Neuronal stem cell (in vitro differentiated cells): ENCODE data around the gene EIF3K.

Source experiments
- DNase-seq: peaks from one replicate; pipeline ENCODE4 v3.0.0-alpha.2; 2013; ENCODE audit warnings: low spot score
- H2AFZ ChIP-seq: one replicate; pipeline ENCODE4 v1.6.1; 2013; ENCODE audit warnings: mild to moderate bottlenecking, low read length, inconsistent platforms
- H2AK5ac ChIP-seq: 2 replicates; pipeline ENCODE4 v1.6.1; 2013; ENCODE audit warnings: low read depth, mild to moderate bottlenecking, inconsistent platforms, low read length, moderate library complexity, mixed read lengths
- H2BK120ac ChIP-seq: 2 replicates; pipeline ENCODE4 v1.6.1; 2013; ENCODE audit warnings: low read depth, mild to moderate bottlenecking, inconsistent platforms, low read length, moderate library complexity, mixed read lengths
- H2BK12ac ChIP-seq: one replicate; pipeline ENCODE4 v1.6.1; 2013; ENCODE audit warnings: low read length, inconsistent platforms
- H2BK15ac ChIP-seq: 2 replicates; pipeline ENCODE4 v1.6.1; 2013; ENCODE audit warnings: mild to moderate bottlenecking, low read length, inconsistent platforms, mixed read lengths
- H2BK5ac ChIP-seq: one replicate; pipeline ENCODE4 v1.6.1; 2013; ENCODE audit warnings: inconsistent platforms, mild to moderate bottlenecking, low read length, moderate library complexity
- H3K14ac ChIP-seq: one replicate; pipeline ENCODE4 v1.6.1; 2013; ENCODE audit warnings: low read length, inconsistent platforms
- H3K18ac ChIP-seq: 2 replicates; pipeline ENCODE4 v1.6.1; 2013; ENCODE audit warnings: low read length, inconsistent platforms
- H3K23ac ChIP-seq: 2 replicates; pipeline ENCODE4 v1.6.1; 2013; ENCODE audit warnings: low read depth, mild to moderate bottlenecking, mixed read lengths, low read length, inconsistent platforms; ENCODE audit not compliant: poor library complexity
- H3K27ac ChIP-seq: replicated peaks from 3 replicates; pipeline ENCODE4 v1.5.1; 2013; ENCODE audit warnings: low read length, inconsistent platforms
- H3K27me3 ChIP-seq, 3 experiments: 2 replicates each; pipeline ENCODE4 v1.6.1; 2013; ENCODE audit warnings: low read length in 3 of 3, mild to moderate bottlenecking in 2 of 3, inconsistent platforms in 1 of 3, low read depth in 1 of 3, mixed read lengths in 1 of 3, moderate library complexity in 1 of 3; ENCODE audit not compliant: control insufficient read depth in 3 of 3, insufficient read depth in 3 of 3
- H3K36me3 ChIP-seq, 2 donors: replicated peaks in 1 of 2; 2 replicates each; pipeline ENCODE4 v1.6.1; 2013; ENCODE audit warnings: low read length in 2 of 2; ENCODE audit not compliant: control insufficient read depth in 2 of 2, insufficient read depth in 2 of 2
- H3K4ac ChIP-seq: 2 replicates; pipeline ENCODE4 v1.6.1; 2013; ENCODE audit warnings: inconsistent platforms, mild to moderate bottlenecking, low read length, moderate library complexity
- H3K4me1 ChIP-seq, 2 donors: 1 replicate in 1 of 2; 2 replicates in 1 of 2; pipeline ENCODE4 v1.6.1; 2013; ENCODE audit warnings: low read length in 2 of 2, low read depth in 1 of 2; ENCODE audit not compliant: control insufficient read depth in 2 of 2, insufficient read depth in 1 of 2
- H3K4me2 ChIP-seq: one replicate; pipeline ENCODE4 v1.6.1; 2013; ENCODE audit warnings: mild to moderate bottlenecking, low read length, inconsistent platforms; ENCODE audit not compliant: insufficient read depth, poor library complexity, severe bottlenecking
- H3K4me3 ChIP-seq, 2 donors: 2 replicates each; pipeline ENCODE4 v1.5.1; 2013; ENCODE audit warnings: low read length in 2 of 2, mild to moderate bottlenecking in 2 of 2, inconsistent platforms in 1 of 2, moderate library complexity in 1 of 2
- H3K79me1 ChIP-seq: one replicate; pipeline ENCODE4 v1.6.1; 2013; ENCODE audit warnings: low read depth, mild to moderate bottlenecking, inconsistent platforms, low read length, moderate library complexity
- H3K9ac ChIP-seq: one replicate; pipeline ENCODE4 v1.6.1; 2013; ENCODE audit warnings: mild to moderate bottlenecking, low read depth, low read length, inconsistent platforms; ENCODE audit not compliant: poor library complexity
- H3K9me3 ChIP-seq, 2 donors: replicated peaks in 1 of 2; 2 replicates each; pipeline versions ENCODE3 to v1.6.1; 2013; ENCODE audit warnings: low read length in 2 of 2, mild to moderate bottlenecking in 2 of 2, inconsistent platforms in 1 of 2, low read depth in 1 of 2, mixed read lengths in 1 of 2, moderate library complexity in 1 of 2; ENCODE audit not compliant: control insufficient read depth in 2 of 2, insufficient read depth in 1 of 2
- H4K8ac ChIP-seq: one replicate; pipeline ENCODE4 v1.6.1; 2013; ENCODE audit warnings: low read depth, mild to moderate bottlenecking, inconsistent platforms, low read length, moderate library complexity
- H4K91ac ChIP-seq: one replicate; pipeline ENCODE4 v1.6.1; 2013; ENCODE audit warnings: low read length, low read depth, mild to moderate bottlenecking, inconsistent platforms; ENCODE audit not compliant: poor library complexity
- WGBS, 2 donors: extraction: QIAGEN DNeasy Blood & Tissue Kit; methylation state at CpG; one replicate each; pipeline ENCODE4 v1.1.7; 2013; ENCODE audit warnings: missing lambda C conversion rate in 2 of 2, mixed read lengths in 1 of 2; ENCODE audit not compliant: insufficient read length in 2 of 2, insufficient replicate concordance in 1 of 2; ENCODE audit errors: extremely low coverage in 2 of 2; 5-methylcytosine and 5-hydroxymethylcytosine counted together

Gene EIF3K

DNA sequence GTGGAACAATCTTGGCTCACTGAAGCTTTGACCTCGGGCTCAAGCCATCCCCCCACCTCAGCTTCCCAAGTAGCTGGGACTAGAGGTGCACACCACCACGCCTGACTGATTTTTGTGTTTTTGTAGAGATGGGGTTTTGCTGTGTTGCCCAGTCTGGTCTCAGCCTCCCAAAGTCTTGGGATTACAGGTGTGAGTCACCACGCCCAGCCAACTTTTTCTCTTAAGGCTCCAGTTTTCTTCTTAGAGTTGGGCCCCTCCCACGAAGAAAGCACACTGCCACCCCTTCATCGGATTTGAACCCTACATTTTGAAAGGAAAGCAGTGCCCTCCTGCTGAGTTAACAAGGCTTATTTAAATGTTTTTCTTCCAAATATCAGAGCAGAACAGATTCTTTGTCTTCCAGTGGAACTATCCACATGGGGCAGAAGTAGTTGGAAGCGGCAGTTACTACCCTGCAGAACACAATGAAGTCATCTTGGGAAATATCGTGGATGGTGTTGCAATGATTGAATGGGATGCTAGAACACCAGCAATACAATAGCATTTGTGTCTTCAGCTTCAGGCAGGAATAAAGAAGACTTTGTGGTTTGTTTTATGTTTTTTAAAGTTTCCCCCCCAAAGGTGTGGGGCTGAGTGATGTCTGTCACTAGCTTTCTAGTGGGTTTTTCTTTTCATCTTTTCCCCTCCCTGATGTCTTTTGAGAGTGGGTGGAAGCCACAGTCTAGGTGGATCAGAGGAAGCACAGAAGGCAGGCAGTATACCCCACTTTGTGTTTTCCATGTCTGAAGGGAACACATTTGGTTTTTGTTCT lies 37.4 kb downstream of the EIF3K start:
- Histone ChIP-seq H3K14ac (no peak overlapping the region), H3K4me3 (no peak overlapping the region), H4K8ac (no peak overlapping the region), H3K18ac (no peak overlapping the region), H3K27me3 (no peaks in the 10 kb centered on the region), H3K79me1 (peaks cover 4% of the 10 kb centered on the region), H2BK120ac (no peak overlapping the region), H3K9me3 (no peaks in the 10 kb centered on the region), H3K4ac (no peak overlapping the region), H4K91ac (no peak overlapping the region), H2BK12ac (no peak overlapping the region), H3K36me3 (peaks cover 5 to 62% of the 10 kb centered on the region in 2 donors), H3K27ac (no peak overlapping the region), H2AFZ (no peak overlapping the region), H3K9ac (no peak overlapping the region), H2BK5ac (no peak overlapping the region), H3K23ac (no peak overlapping the region), H3K4me1 (peaks cover 10 to 37% of the 10 kb centered on the region in 2 donors), H2BK15ac (no peak overlapping the region), H2AK5ac (no peak overlapping the region), H3K4me2 (no peak overlapping the region)
- DNase-seq, result no peak
- no CpG with 5 or more reads among the region's 7 CpGs for WGBS, 2 donors

- Histone ChIP-seq H3K79me1 (peaks cover 4% of the 10 kb centered on the region), H2AK5ac (no peak overlapping the region), H3K14ac (no peak overlapping the region), H3K18ac (no peak overlapping the region), H2BK15ac (no peak overlapping the region), H3K4me3 (no peak overlapping the region), H2BK5ac (no peak overlapping the region), H3K9ac (no peak overlapping the region), H3K27ac (peak overlapping the region; percentile 31), H3K4me2 (no peak overlapping the region), H2AFZ (no peak overlapping the region), H4K8ac (no peak overlapping the region), H2BK120ac (no peak overlapping the region), H3K36me3 (peaks cover 5 to 68% of the 10 kb centered on the region in 2 donors), H3K9me3 (no peaks in the 10 kb centered on the region), H3K27me3 (no peaks in the 10 kb centered on the region), H3K4me1 (peaks cover 12 to 39% of the 10 kb centered on the region in 2 donors), H3K23ac (no peak overlapping the region), H2BK12ac (no peak overlapping the region), H4K91ac (no peak overlapping the region), H3K4ac (no peak overlapping the region)
- no CpG with 5 or more reads among the region's 8 CpGs for WGBS, 2 donors
- no peak for DNase-seq
Observed at GRCh38 chr19:38657633-38658222, 38.7 kb downstream of the EIF3K start.

GRCh38 chr19:38658462-38659306 lies 39.7 kb downstream of the EIF3K start:
- no peak overlapping the region for H3K9ac ChIP-seq
- H3K4me2 ChIP-seq, result no peak overlapping the region
- H3K79me1 ChIP-seq, result peaks cover 4% of the 10 kb centered on the region
- H3K27me3 ChIP-seq, result no peaks in the 10 kb centered on the region
- H4K8ac ChIP-seq, result no peak overlapping the region
- no peak for DNase-seq
- no peak overlapping the region for H4K91ac ChIP-seq
- H2AK5ac ChIP-seq, result no peak overlapping the region
- H2BK15ac ChIP-seq, result no peak overlapping the region
- H3K23ac ChIP-seq, result no peak overlapping the region
- H3K4ac ChIP-seq, result no peak overlapping the region
- no peak overlapping the region for H3K14ac ChIP-seq
- no peak overlapping the region for H2BK5ac ChIP-seq
- no peak overlapping the region for H2BK120ac ChIP-seq
- H3K18ac ChIP-seq, result no peak overlapping the region
- peaks cover 5 to 68% of the 10 kb centered on the region in 2 donors for H3K36me3 ChIP-seq
- no peak overlapping the region for H2AFZ ChIP-seq
- whole genome bisulfite sequencing, 2 donors, result no CpG with 5 or more reads among the region's 15 CpGs
- H2BK12ac ChIP-seq, result no peak overlapping the region
- H3K9me3 ChIP-seq, result no peaks in the 10 kb centered on the region
- H3K27ac ChIP-seq, result no peak overlapping the region
- peaks cover 13 to 46% of the 10 kb centered on the region in 2 donors for H3K4me1 ChIP-seq
- no peak overlapping the region for H3K4me3 ChIP-seq

GRCh38 chr19:38660724-38661123 lies 41.7 kb downstream of the EIF3K start:
- no peak overlapping the region for H3K27ac ChIP-seq

More at GRCh38 chr19:38660724-38661123, 41.7 kb downstream of the EIF3K start:
- Histone ChIP-seq H2BK12ac (no peak overlapping the region), H2AK5ac (no peak overlapping the region), H3K4me2 (no peak overlapping the region), H3K4ac (no peak overlapping the region), H3K9ac (peak overlapping the region; percentile 21), H3K14ac (no peak overlapping the region), H2BK15ac (no peak overlapping the region), H2BK5ac (no peak overlapping the region), H2AFZ (no peak overlapping the region), H3K23ac (no peak overlapping the region), H3K4me3 (no peak overlapping the region), H3K79me1 (peaks cover 4% of the 10 kb centered on the region), H2BK120ac (no peak overlapping the region), H4K8ac (no peak overlapping the region), H3K36me3 (peaks cover 5 to 49% of the 10 kb centered on the region in 2 donors), H3K18ac (no peak overlapping the region), H4K91ac (no peak overlapping the region), H3K27me3 (no peaks in the 10 kb centered on the region), H3K4me1 (peaks cover 22 to 56% of the 10 kb centered on the region in 2 donors), H3K9me3 (no peaks in the 10 kb centered on the region)
- WGBS, 2 donors, result no CpG with 5 or more reads among the region's 9 CpGs
- no peak for DNase-seq
